Thymus (tissue), 11 donors: ENCODE results near the gene STX4. TPM values are rescaled to one million over a fixed set of nuclear protein-coding genes. Genes with fewer than 3 reads are reported as not detected.
A peak's percentile ranks its signal among the peaks of the same experiment; 100 is the strongest.

Experiments used
- DNase-seq, 9 donors: peaks; one replicate each; pipeline ENCODE4 v3.0.0-alpha.2; 2013; ENCODE audit warnings: low spot score in 9 of 9, low read depth in 6 of 9, missing footprints in 1 of 9
- H3K27ac ChIP-seq, 2 donors: one replicate each; pipeline ENCODE4 v1.5.1; 2013; ENCODE audit warnings: control low read depth in 1 of 2, low read depth in 1 of 2, low read length in 1 of 2, mild to moderate bottlenecking in 1 of 2, moderate library complexity in 1 of 2
- H3K27me3 ChIP-seq, 2 donors: one replicate each; pipeline ENCODE4 v1.5.1; 2013; ENCODE audit warnings: low read length in 1 of 2; ENCODE audit not compliant: control insufficient read depth in 2 of 2, insufficient read depth in 1 of 2
- H3K36me3 ChIP-seq, 2 donors: one replicate each; pipeline ENCODE4 v1.5.1; 2013; ENCODE audit warnings: low read length in 1 of 2, mild to moderate bottlenecking in 1 of 2, moderate library complexity in 1 of 2; ENCODE audit not compliant: control insufficient read depth in 2 of 2, insufficient read depth in 2 of 2
- H3K4me1 ChIP-seq, 2 donors: one replicate each; pipeline ENCODE4 v1.5.1; 2013; ENCODE audit warnings: low read length in 2 of 2; ENCODE audit not compliant: control insufficient read depth in 2 of 2, insufficient read depth in 2 of 2
- H3K4me3 ChIP-seq, 2 donors: one replicate each; pipeline ENCODE4 v1.5.1; 2013; ENCODE audit warnings: low read length in 2 of 2, control low read depth in 1 of 2, mild to moderate bottlenecking in 1 of 2
- H3K9me3 ChIP-seq, 2 donors: one replicate each; pipeline ENCODE4 v1.5.1; 2013; ENCODE audit warnings: low read length in 1 of 2, mild to moderate bottlenecking in 1 of 2; ENCODE audit not compliant: control insufficient read depth in 2 of 2, insufficient read depth in 1 of 2
- WGBS: extraction: QIAGEN DNeasy Blood & Tissue Kit; methylation state at CpG from one replicate; pipeline ENCODE4 v1.1.7; 2013; 5-methylcytosine and 5-hydroxymethylcytosine counted together
- polyA plus RNA-seq: library from polyadenylated mRNA; stranded (reverse); fragments of 200-250 nt; gene quantifications from one replicate; pipeline ENCODE4 v1.2.3, GENCODE V29; 2013
- total RNA-seq: library from RNA; stranded (reverse); fragments of 120-200 nt; gene quantifications from one replicate; pipeline ENCODE4 v1.2.4, GENCODE V29; 2013
- donor health status: healthy.

STX4 gene
- total and polyA plus RNA-seq, 2 donors, result 20.0 to 108 TPM

- WGBS, result 89% methylated on average over 16 of the region's 16 CpGs
- Histone ChIP-seq H3K27me3 (peaks cover 12 to 55% of the 10 kb centered on the region in 2 donors), H3K27ac (no peak overlapping the region), H3K36me3 (no peaks in the 10 kb centered on the region), H3K9me3 (no peaks in the 10 kb centered on the region), H3K4me3 (no peak overlapping the region), H3K4me1 (peaks cover 0 to 5% of the 10 kb centered on the region in 2 donors)
- no peak for DNase-seq
Observed at GRCh38 chr16:31005350-31006085, 27.8 kb upstream of the STX4 start.

- Histone ChIP-seq H3K4me1 (peaks cover 0 to 9% of the 10 kb centered on the region in 2 donors), H3K4me3 (no peak overlapping the region), H3K27ac (no peak overlapping the region), H3K9me3 (no peaks in the 10 kb centered on the region), H3K36me3 (no peaks in the 10 kb centered on the region), H3K27me3 (peaks cover 12 to 60% of the 10 kb centered on the region in 2 donors)
- no peak for DNase-seq
- 82% methylated on average over 7 of the region's 7 CpGs for WGBS
Observed at GRCh38 chr16:31006086-31006385, 27.3 kb upstream of the STX4 start.

DNA sequence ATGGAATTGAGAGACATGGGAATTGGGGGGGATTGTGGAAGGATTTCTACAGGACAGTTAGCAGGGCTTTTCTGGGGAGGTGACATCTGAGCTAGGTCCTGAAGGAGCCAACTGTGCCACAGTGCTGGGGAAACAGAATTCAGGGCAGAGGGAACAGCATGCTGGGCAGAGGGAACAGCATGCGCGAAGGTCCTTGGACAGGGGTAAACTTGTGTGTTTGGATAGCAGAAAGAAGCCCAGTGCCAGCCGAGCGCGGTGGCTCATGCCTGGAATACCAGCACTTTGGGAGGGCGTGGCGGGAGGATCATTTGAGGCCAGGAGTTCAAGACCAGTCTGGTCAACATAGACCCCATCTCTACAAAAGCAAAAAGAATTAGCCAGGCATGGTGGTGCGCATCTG is 26.8 kb upstream of the STX4 start:
- WGBS, result 97% methylated on average over 8 of the region's 8 CpGs
- Histone ChIP-seq H3K36me3 (no peaks in the 10 kb centered on the region), H3K4me1 (peaks cover 0 to 11% of the 10 kb centered on the region in 2 donors), H3K27ac (no peak overlapping the region), H3K27me3 (peaks cover 12 to 65% of the 10 kb centered on the region in 2 donors), H3K4me3 (no peak overlapping the region), H3K9me3 (no peaks in the 10 kb centered on the region)
- DNase-seq, result no peak

GRCh38 chr16:31007684-31008083 is 25.7 kb upstream of the STX4 start:
- peaks cover 12 to 72% of the 10 kb centered on the region in 2 donors for H3K27me3 ChIP-seq
- 81% methylated on average over 6 of the region's 6 CpGs for WGBS
- no peak overlapping the region for H3K4me3 ChIP-seq
- H3K27ac ChIP-seq, result no peak overlapping the region
- no peaks in the 10 kb centered on the region for H3K36me3 ChIP-seq
- H3K4me1 ChIP-seq, result peaks cover 0 to 11% of the 10 kb centered on the region in 2 donors
- H3K9me3 ChIP-seq, result no peaks in the 10 kb centered on the region
- DNase-seq, result no peak

DNA sequence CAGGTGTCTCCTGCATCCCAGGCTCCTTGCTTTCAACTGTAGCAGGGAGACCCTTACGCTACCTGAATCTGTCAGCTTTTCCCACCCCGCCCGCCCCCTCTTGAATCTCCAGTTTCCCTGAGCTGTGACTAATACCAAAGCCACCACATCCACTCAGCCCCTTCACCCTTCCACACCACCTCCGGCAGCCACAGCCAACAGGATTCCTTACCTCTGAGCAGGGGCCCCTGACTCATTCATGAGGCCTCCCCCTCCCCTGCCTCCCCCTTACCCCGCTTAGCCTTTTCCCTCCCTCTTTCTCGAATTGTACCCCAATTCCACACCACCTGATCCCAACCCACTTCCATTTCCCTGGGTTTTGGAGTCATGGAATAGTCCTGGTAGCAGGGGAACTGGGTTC is 25.2 kb upstream of the STX4 start:
- no peak overlapping the region for H3K27ac ChIP-seq
- H3K4me3 ChIP-seq, result no peak overlapping the region
- peaks cover 0 to 10% of the 10 kb centered on the region in 2 donors for H3K4me1 ChIP-seq
- DNase-seq, result no peak
- H3K9me3 ChIP-seq, result no peaks in the 10 kb centered on the region
- H3K27me3 ChIP-seq, result peaks cover 12 to 74% of the 10 kb centered on the region in 2 donors
- 91% methylated on average over 6 of the region's 6 CpGs for WGBS
- H3K36me3 ChIP-seq, result no peaks in the 10 kb centered on the region

DNA sequence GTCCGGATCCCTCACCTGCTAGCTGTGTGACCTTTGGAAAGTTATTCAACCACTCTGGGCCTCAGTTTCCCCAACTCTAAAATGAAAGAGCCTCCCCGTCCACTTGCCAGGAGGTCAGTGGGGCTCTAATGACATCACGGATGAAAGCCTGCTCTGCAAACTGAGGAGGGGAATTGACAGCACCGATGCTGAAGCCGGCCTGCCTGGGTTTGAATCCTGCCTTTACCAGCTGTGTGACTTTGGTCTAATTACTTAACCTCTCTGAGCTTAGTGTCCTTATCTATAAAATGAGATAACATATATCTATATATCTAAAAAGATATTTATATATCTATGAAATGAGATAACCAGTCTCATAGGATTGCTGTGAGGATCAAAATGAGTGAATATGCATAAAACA is 24.8 kb upstream of the STX4 start:
- no peaks in the 10 kb centered on the region for H3K9me3 ChIP-seq
- peaks cover 0 to 6% of the 10 kb centered on the region in 2 donors for H3K4me1 ChIP-seq
- H3K27ac ChIP-seq, result no peak overlapping the region
- no peak overlapping the region for H3K4me3 ChIP-seq
- WGBS, result 97% methylated on average over 5 of the region's 5 CpGs
- no peaks in the 10 kb centered on the region for H3K36me3 ChIP-seq
- DNase-seq, result no peak
- peaks cover 12 to 76% of the 10 kb centered on the region in 2 donors for H3K27me3 ChIP-seq

GRCh38 chr16:31009120-31009519 is 24.2 kb upstream of the STX4 start:
- no peak for DNase-seq
- Histone ChIP-seq H3K4me1 (peaks cover 0 to 5% of the 10 kb centered on the region in 2 donors), H3K4me3 (no peak overlapping the region), H3K9me3 (no peaks in the 10 kb centered on the region), H3K27ac (no peak overlapping the region), H3K36me3 (no peaks in the 10 kb centered on the region), H3K27me3 (peaks cover 12 to 77% of the 10 kb centered on the region in 2 donors)
- WGBS, result 95% methylated on average over 7 of the region's 7 CpGs

- peaks cover 12 to 74% of the 10 kb centered on the region in 2 donors for H3K27me3 ChIP-seq
Observed at GRCh38 chr16:31009894-31010584, 23.3 kb upstream of the STX4 start.

GRCh38 chr16:31010585-31011325 is 22.6 kb upstream of the STX4 start, which contains the start of gene STX1B:
Gene STX1B, minus strand, starts transcription at chr16:31010638. Its CDS starts 242 bp downstream, at chr16:31010396.
- Histone ChIP-seq H3K27me3 (peaks cover 12 to 70% of the 10 kb centered on the region in 2 donors), H3K27ac (no peak within 1 kb of the TSS), H3K36me3 (no peaks in the 10 kb centered on the region), H3K4me1 (peaks cover 0 to 5% of the 10 kb centered on the region in 2 donors), H3K4me3 (peak within 1 kb of the TSS; percentile 16 to 50), H3K9me3 (no peaks in the 10 kb centered on the region)
- peak in 6 of 9 donors; percentile 8 to 67 (median 41) for DNase-seq
- 7% methylated on average over 45 of the region's 45 CpGs for WGBS

More at GRCh38 chr16:31009894-31010584, 23.3 kb upstream of the STX4 start:
- Histone ChIP-seq H3K4me1 (peaks cover 0 to 5% of the 10 kb centered on the region in 2 donors), H3K9me3 (no peaks in the 10 kb centered on the region), H3K4me3 (peak overlapping the region in 1 of 2 donors; percentile 50), H3K36me3 (no peaks in the 10 kb centered on the region), H3K27ac (no peak overlapping the region)
- 20% methylated on average over 36 of the region's 36 CpGs for WGBS
- no peak for DNase-seq
